NCI-H748 treated with DMSO at 0.1 percent for 48 hours (cell line): Measurements from ENCODE around the gene RNF126.
"Not testable (repeated sequence)": the region's sequence is repeated elsewhere in the genome, so short reads cannot be mapped to it uniquely, and the experiment has no call there.

Experiments
- DNase-seq: peaks from one replicate; lab custom pipeline; 2025; lab: John Stamatoyannopoulos, UW

The RNF126 gene

DNA sequence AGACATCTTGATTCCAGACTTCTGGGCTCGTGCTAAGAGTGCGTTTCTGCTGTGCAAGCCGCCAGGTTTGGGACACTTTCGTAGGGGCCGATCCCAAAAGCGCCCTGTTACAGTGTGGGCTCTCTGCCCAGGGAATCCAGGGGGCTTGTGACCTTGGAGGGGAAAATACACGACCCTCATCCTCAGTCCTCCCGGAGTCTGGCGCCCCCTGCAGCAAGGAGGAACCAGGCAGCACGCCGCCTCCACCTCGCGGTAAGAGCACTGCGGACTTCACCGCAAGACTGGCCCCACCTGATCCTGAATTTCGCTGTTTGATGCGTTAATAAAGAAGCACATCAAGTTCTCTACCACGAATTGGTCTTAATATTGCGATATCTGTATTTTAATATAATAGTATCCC, 34.8 kb downstream of the RNF126 start:
- no peak for DNase-seq

- not testable (repeated sequence) for DNase-seq
These were observed 36.4 kb downstream of the RNF126 start for GRCh38 chr19:626566-626965.

DNA sequence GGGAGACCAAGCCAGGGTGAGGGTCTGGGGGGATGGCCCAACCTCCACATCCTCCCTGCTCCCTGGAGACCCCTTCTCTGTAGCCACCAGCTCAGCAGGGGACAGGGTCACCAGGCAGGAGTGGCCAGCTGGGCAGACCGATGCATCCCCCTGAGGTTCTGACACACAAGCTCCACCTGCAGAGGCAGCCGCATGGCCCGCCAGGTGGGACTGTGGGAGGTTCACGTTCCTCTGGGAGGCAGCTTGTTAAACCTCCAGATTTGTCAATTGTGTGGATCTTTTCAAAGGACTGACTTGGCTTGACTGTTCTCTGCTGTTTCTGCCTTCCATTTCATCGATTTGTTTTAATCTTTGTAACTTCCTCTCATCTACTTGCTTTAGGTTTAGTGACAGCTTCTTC, 37.8 kb downstream of the RNF126 start:
- no peak for DNase-seq

- no peak for DNase-seq
These were observed 38.4 kb downstream of the RNF126 start for GRCh38 chr19:624433-625109.

DNA sequence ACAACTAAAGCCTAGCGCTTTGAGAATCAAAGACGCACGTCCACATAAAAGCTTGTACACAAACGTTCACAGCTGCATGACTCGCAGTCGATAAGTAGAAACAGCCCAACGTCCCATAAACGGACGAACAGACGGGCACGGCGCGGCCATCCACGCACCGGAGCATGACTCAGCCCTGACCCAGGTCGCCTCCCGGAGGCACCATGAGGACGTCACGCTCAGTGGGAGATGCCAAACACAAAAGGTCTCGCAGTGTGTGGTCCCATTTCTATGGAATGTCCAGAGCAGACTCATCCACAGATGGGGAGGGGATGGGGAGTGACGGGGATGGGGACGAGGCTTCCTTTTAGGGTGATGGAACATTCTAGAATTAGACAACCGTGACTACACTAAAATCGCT, 39.0 kb downstream of the RNF126 start:
- no peak for DNase-seq

GRCh38 chr19:623175-623916, 39.7 kb downstream of the RNF126 start:
- DNase-seq = no peak

GRCh38 chr19:622666-623065, 40.3 kb downstream of the RNF126 start:
- no peak for DNase-seq

- DNase-seq = no peak
These were observed 41.2 kb downstream of the RNF126 start for GRCh38 chr19:621819-622218.

GRCh38 chr19:621191-621590, 41.8 kb downstream of the RNF126 start:
- DNase-seq = not testable (repeated sequence)

GRCh38 chr19:620166-620862, 42.7 kb downstream of the RNF126 start:
- no peak for DNase-seq

GRCh38 chr19:619286-620002, 43.6 kb downstream of the RNF126 start:
- no peak for DNase-seq

DNA sequence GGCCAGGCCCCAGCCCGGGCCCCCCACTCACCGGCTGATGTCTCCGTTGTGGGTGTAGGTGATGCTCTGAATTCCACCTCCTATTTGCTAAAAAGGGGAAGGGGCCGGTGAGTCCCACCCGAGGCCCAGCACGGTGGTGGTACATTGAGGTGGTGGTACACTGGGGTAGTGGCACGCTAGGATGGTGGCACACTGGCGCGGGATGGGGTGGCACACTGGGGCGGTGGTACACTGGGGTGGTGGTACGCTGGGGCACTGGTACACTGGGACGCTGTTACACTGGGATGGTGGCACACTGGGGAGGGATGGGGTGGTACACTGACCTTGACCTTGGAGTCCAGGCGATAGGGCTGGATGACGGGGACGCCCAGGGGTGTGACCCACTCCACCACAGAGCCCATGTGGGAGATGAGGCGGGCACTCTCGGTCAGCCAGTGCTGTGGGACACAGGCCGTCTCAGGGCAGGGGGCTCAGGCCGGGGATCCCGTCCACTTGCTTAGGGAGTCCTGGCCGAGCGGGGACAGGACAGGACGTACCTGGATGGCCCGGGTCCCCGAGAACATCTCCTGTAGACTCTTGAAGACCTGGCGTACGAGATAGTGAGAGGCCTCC, 44.2 kb downstream of the RNF126 start:
- no peak for DNase-seq

GRCh38 chr19:618247-618619, 44.8 kb downstream of the RNF126 start:
- DNase-seq = no peak

DNA sequence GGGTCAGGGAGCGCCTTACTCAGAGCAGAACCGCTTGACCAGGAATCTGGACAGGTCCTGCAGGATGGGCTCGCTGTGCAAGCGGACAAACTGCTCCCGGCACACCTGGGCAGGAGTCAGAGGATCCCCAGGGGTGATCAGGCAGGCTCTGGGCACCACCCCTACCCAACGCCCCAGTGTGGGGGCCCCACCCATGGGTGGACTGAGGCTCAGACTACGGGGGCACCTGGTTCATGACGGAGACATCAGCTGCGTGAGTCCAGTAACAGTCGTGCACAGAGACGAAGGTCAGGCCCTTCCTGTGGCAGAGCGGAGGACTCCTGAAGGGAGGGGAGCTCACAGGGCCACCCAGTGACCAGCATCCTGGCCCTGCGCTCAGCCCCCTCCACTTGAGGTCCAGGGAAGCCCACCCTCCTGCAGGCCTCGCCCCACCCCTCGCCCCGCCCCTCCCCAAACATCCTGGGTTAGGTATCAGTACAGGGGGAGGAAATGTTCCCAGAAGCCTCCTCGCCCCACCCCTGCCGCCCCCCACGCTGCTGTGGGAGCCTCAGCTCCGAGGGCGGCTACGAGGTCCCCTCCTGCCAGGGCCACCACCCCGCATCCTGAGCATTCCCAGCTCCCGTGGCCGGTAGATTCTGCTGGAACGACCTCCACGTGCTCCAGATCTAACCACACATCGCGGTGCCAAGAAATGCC, 45.3 kb downstream of the RNF126 start:
- no peak for DNase-seq

DNA sequence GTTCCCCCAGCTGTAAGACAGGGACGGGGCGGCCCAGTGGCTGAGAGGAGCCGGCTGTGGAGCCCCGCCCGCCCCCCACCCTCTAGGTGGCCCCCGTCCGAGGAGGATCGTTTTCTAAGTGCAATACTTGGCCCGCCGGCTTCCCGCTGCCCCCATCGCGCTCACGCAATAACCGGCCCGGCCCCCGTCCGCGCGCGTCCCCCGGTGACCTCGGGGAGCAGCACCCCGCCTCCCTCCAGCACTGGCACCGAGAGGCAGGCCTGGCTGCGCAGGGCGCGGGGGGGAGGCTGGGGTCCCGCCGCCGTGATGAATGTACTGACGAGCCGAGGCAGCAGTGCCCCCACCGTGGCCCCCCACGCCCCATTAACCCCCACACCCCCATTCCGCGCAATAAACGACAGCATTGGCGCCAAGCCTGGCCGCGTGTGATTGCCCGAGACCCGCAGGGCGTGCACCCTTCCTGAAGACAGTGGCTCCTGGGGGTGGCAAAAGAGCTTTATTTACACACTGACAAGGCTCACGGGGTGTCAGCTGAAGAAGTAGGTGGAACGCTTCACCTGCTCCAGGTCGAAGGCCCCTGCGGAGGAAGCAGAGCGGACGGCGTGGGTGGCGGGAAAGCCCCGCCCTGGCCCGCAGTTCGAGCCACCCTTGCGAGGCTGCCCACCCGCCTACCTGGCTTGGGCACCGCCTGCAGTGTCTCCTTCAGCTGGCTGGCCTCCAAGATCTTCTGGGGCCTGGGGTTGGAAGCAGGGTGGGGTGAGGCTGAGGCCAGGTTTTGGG, 46.1 kb downstream of the RNF126 start:
- DNase-seq = no peak

GRCh38 chr19:616062-616700, 46.8 kb downstream of the RNF126 start:
- DNase-seq = no peak

DNA sequence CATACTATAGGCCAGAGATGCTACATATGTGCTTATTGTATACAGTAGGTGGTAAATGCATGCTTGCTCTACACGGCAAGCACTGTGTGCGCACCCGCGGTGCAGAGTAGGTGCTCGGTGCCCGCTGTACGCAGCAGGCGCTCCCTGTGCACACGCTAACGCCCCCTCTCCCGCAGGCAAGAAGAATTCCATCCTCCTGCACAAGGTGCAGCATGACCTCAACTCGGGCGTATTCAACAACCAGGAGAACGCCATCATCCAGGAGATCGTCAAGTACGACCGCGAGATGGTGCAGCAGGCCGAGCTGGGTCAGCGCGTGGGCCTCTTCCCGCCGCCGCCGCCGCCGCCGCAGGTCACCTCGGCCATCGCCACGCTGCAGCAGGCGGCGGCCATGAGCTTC, 47.4 kb downstream of the RNF126 start:
- no peak for DNase-seq

DNA sequence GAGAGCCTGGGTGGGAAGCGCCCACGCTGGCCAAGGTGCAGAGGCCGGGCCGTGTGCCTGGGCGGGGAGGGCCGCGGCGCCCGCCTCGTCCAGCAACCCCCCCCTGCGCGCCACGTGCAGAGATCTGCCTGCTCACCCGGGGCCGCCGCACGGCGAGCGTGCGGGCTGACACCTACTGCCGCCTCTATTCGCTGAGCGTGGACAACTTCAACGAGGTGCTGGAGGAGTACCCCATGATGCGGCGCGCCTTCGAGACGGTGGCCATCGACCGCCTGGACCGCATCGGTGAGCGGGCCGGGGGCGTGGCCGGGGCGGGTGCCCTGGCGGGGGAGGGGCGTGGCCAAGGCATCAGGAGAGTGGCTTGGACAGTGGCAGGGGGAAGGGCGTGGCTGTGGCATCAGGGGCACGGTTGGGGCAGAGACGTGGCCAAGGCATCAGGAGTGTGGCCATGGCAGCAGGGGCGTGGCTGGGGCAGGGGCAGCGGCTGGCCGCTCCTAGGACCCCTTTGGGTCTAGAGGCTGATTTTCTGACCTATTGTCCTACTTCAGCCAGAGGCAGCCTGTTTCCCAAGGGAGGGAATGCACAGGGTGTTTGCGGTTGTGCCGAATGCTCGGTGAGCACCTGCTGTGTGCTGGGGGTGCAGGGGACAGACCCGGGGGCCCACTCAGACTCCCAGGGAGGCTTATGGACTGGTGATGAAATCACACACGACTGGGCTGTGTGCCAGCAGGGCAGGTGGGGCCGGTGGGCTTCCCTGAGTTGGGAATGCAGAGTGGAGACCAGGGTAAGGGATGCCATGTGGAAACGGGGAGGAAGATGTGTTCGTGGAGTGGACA, 49.1 kb downstream of the RNF126 start:
- DNase-seq = no peak

GRCh38 chr19:612941-613340, 50.1 kb downstream of the RNF126 start:
- no peak for DNase-seq
